GM23338 (cell line): Measurements from ENCODE around the gene SPEM2. TPM values are rescaled to one million over a fixed set of nuclear protein-coding genes. Genes with fewer than 3 reads are reported as not detected.
"Not testable (repeated sequence)": the region's sequence is repeated elsewhere in the genome, so short reads cannot be mapped to it uniquely, and the experiment has no call there.

Experiments used
- ATAC-seq: fragments of 200-7000 bp; cut with Tn5 transposase; 3 replicates; pipeline ENCODE4 v1.9.1; 2020
- DNase-seq: peaks from one replicate; pipeline ENCODE4 v3.0.0-alpha.2; 2015; ENCODE audit warnings: low spot score
- H2AFZ ChIP-seq: fragments of 200-600 bp; sonication (generic); 2 replicates; pipeline ENCODE4 v1.8.0; 2016; ENCODE audit warnings: antibody characterized with exemption, mild to moderate bottlenecking, moderate library complexity
- H3F3A ChIP-seq: fragments of 200-600 bp; sonication (generic); replicated peaks from 2 replicates; pipeline ENCODE4 v1.8.0; 2017; ENCODE audit warnings: antibody characterized with exemption, mixed run types, low read depth
- H3K27ac ChIP-seq: fragments of 200-600 bp; sonication (generic); 2 replicates; pipeline ENCODE4 v1.6.1; 2016; ENCODE audit warnings: low read depth
- H3K27me3 ChIP-seq: fragments of 200-600 bp; sonication (generic); 2 replicates; pipeline ENCODE4 v1.8.0; 2016; ENCODE audit warnings: mild to moderate bottlenecking, mixed run types, moderate library complexity; ENCODE audit not compliant: insufficient read depth
- H3K36me3 ChIP-seq: fragments of 200-600 bp; sonication (generic); 2 replicates; pipeline ENCODE4 v1.8.0; 2016; ENCODE audit warnings: mild to moderate bottlenecking; ENCODE audit not compliant: insufficient read depth
- H3K4me1 ChIP-seq: fragments of 200-600 bp; sonication (generic); 2 replicates; pipeline ENCODE4 v1.8.0; 2016; ENCODE audit warnings: mild to moderate bottlenecking, moderate library complexity; ENCODE audit not compliant: insufficient read depth
- H3K4me2 ChIP-seq: fragments of 200-600 bp; sonication (generic); 2 replicates; pipeline ENCODE4 v1.7.1; 2017; ENCODE audit warnings: mixed run types
- H3K4me3 ChIP-seq: fragments of 200-600 bp; sonication (generic); 2 replicates; pipeline ENCODE4 v1.6.1; 2016; ENCODE audit warnings: mixed run types
- H3K79me2 ChIP-seq: fragments of 200-600 bp; sonication (generic); replicated peaks from 2 replicates; pipeline ENCODE4 v1.8.0; 2017; ENCODE audit warnings: mild to moderate bottlenecking; ENCODE audit not compliant: insufficient read depth
- H3K9me2 ChIP-seq: fragments of 200-600 bp; sonication (generic); 2 replicates; pipeline ENCODE4 v1.8.0; 2017; ENCODE audit not compliant: insufficient read depth
- H4K20me1 ChIP-seq: fragments of 200-600 bp; sonication (generic); replicated peaks from 2 replicates; pipeline ENCODE4 v1.8.0; 2017; ENCODE audit warnings: mild to moderate bottlenecking; ENCODE audit not compliant: insufficient read depth
- H3K27ac Mint-ChIP-seq: 2 replicates; pipeline ENCODE4 v1.8.0; 2020; ENCODE audit warnings: inconsistent platforms, mild to moderate bottlenecking, moderate library complexity, mixed read lengths
- H3K27me3 Mint-ChIP-seq: 3 replicates; pipeline ENCODE4 v1.8.0; 2022; ENCODE audit warnings: low read depth, mild to moderate bottlenecking, moderate library complexity, mixed read lengths, inconsistent platforms; ENCODE audit not compliant: insufficient read depth, poor library complexity
- H3K36me3 Mint-ChIP-seq: 3 replicates; pipeline ENCODE4 v1.8.0; 2021; ENCODE audit warnings: low read depth, mild to moderate bottlenecking, inconsistent platforms, moderate library complexity, mixed read lengths
- H3K4me1 Mint-ChIP-seq: 3 replicates; pipeline ENCODE4 v1.8.0; 2020; ENCODE audit warnings: mild to moderate bottlenecking, inconsistent platforms, mixed read lengths
- H3K4me3 Mint-ChIP-seq: 3 replicates; pipeline ENCODE4 v1.8.0; 2021; ENCODE audit warnings: moderate library complexity, mild to moderate bottlenecking, inconsistent platforms, mixed read lengths
- H3K9me3 Mint-ChIP-seq: 3 replicates; pipeline ENCODE4 v1.8.0; 2020; ENCODE audit warnings: moderate library complexity, mild to moderate bottlenecking, inconsistent platforms, mixed read lengths
- EZH2phosphoT487 ChIP-seq: fragments of 200-600 bp; sonication (generic); IDR thresholded peaks from one replicate; pipeline ENCODE4 v1.8.1; 2018; ENCODE audit warnings: antibody characterized with exemption; ENCODE audit not compliant: unreplicated experiment
- STAT1 ChIP-seq: IDR thresholded peaks from one replicate; pipeline ENCODE4 v1.6.1; 2016; ENCODE audit warnings: antibody characterized with exemption; ENCODE audit not compliant: unreplicated experiment
- ZNF114 ChIP-seq: fragments of 250-450 bp; sonication (Bioruptor Pico); IDR thresholded peaks from 2 replicates; pipeline ENCODE4 v1.5.0; 2020; ENCODE audit warnings: mild to moderate bottlenecking, moderate library complexity
- ZNF331 ChIP-seq: fragments of 250-450 bp; sonication (Bioruptor Pico); IDR thresholded peaks from 2 replicates; pipeline ENCODE4 v1.5.0; 2020; ENCODE audit warnings: low read depth, mild to moderate bottlenecking, moderate library complexity
- ZNF462 ChIP-seq: fragments of 250-450 bp; sonication (Bioruptor Pico); IDR thresholded peaks from 2 replicates; pipeline ENCODE4 v1.5.0; 2020; ENCODE audit warnings: mild to moderate bottlenecking, moderate library complexity
- polyA plus RNA-seq: library from polyadenylated mRNA; unstranded; fragments of >200 nt; fragmentation: Nextera tagmentation; extraction: Ambion mirVana; gene quantifications from 2 replicates; pipeline ENCODE4 v1.2.1, GENCODE V29; 2016
- total RNA-seq: library from RNA; depleted of rRNA; stranded (reverse); fragments of >200 nt; shearing (Covaris generic); gene quantifications from 2 replicates; pipeline ENCODE4 v1.2.3, GENCODE V29; 2014
- TF ChIP-seq, protein P1 (sequence below): IDR thresholded peaks from one replicate; pipeline ENCODE4 v1.6.1; 2018; ENCODE audit warnings: antibody characterized with exemption; ENCODE audit not compliant: unreplicated experiment

The SPEM2 gene
- total and polyA plus RNA-seq, 2 experiments from 2014 or later, result not detected

DNA sequence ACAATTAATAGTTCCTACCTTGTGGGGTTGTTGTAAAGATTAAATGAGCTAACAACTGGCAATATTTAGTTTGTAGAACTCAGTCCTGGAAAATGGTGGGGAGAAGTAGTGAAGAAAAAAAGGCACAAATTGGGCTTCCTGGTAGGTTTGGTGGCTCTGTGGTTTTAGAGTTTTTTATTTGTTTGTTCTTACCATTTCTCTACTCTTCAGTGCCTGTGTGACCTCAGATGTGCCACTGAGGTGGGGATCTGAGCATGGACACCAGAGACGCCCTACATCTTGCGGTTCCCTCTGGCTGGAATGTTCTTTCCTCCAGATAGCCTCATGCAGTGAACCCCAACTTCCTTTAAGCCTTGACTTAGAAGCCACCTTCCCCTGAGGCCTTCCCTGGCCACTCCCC is 46.3 kb downstream of the SPEM2 start (continued):
- no peak for TF ChIP-seq ZNF462
- TF ChIP-seq, protein P1, sequence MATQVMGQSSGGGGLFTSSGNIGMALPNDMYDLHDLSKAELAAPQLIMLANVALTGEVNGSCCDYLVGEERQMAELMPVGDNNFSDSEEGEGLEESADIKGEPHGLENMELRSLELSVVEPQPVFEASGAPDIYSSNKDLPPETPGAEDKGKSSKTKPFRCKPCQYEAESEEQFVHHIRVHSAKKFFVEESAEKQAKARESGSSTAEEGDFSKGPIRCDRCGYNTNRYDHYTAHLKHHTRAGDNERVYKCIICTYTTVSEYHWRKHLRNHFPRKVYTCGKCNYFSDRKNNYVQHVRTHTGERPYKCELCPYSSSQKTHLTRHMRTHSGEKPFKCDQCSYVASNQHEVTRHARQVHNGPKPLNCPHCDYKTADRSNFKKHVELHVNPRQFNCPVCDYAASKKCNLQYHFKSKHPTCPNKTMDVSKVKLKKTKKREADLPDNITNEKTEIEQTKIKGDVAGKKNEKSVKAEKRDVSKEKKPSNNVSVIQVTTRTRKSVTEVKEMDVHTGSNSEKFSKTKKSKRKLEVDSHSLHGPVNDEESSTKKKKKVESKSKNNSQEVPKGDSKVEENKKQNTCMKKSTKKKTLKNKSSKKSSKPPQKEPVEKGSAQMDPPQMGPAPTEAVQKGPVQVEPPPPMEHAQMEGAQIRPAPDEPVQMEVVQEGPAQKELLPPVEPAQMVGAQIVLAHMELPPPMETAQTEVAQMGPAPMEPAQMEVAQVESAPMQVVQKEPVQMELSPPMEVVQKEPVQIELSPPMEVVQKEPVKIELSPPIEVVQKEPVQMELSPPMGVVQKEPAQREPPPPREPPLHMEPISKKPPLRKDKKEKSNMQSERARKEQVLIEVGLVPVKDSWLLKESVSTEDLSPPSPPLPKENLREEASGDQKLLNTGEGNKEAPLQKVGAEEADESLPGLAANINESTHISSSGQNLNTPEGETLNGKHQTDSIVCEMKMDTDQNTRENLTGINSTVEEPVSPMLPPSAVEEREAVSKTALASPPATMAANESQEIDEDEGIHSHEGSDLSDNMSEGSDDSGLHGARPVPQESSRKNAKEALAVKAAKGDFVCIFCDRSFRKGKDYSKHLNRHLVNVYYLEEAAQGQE, result no peak
- TF ChIP-seq EZH2phosphoT487, result no peak
- TF ChIP-seq ZNF114 (CRISPR knock-in tag), result no peak
- no peak for TF ChIP-seq ZNF331
- no peak for TF ChIP-seq STAT1

DNA sequence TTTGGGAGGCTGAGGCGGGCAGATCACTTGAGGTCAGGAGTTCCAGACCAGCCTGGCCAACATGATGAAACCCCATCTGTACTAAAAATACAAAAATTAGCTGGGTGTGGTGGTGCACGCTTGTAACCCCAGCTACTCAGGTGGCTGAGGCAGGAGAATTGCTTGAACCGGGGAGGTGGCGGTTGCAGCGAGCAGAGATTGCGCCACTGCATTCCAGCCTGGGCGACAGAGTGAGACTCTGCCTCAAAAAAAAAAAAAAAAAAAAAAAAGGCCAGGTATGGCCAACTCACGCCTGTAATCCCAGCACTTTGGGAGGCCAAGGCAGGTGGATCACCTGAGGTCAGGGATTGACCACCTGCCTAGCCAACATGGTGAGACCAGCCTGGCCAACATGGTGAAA is 49.4 kb downstream of the SPEM2 start:
- DNase-seq, H3K4me3 Mint-ChIP-seq, H4K20me1 ChIP-seq, H3K9me3 Mint-ChIP-seq, H3K36me3 ChIP-seq, H3K27me3 ChIP-seq, H3K27me3 Mint-ChIP-seq, H3F3A ChIP-seq, H3K27ac Mint-ChIP-seq, H3K9me2 ChIP-seq, ATAC-seq, H3K27ac ChIP-seq, H2AFZ ChIP-seq, H3K4me3 ChIP-seq, H3K36me3 Mint-ChIP-seq, H3K4me1 ChIP-seq, H3K4me2 ChIP-seq: not testable (repeated sequence)
- peaks cover 57% of the 10 kb centered on the region for H3K79me2 ChIP-seq
- peaks cover 22% of the 10 kb centered on the region for H3K4me1 Mint-ChIP-seq
